ENCODE measurements around the gene TUFM.
"Not testable (repeated sequence)": the region's sequence is repeated elsewhere in the genome, so short reads cannot be mapped to it uniquely, and the experiment has no call there.

Gene TUFM

GRCh38 chr16:28875134-28876018 is 29.2 kb upstream of the TUFM start:
- TF ChIP-seq CTCF (IDR thresholded peaks at IDR 0.05; ENCODE audit: low read depth, low read length), result no peak
- DNase-seq (ENCODE audit: low read depth, low spot score), result no peak
- H3K4me3 ChIP-seq (ENCODE audit: low read depth, low read length), result no peak overlapping the region
- in situ Hi-C loops (cut with HindIII; ENCODE audit: low sequenced_read_pairs), result no loop called here

GRCh38 chr16:28874406-28874805 is 28.3 kb upstream of the TUFM start:
- TF ChIP-seq CTCF (IDR thresholded peaks at IDR 0.05; ENCODE audit: low read depth, low read length), result no peak
- in situ Hi-C loops (cut with HindIII; ENCODE audit: low sequenced_read_pairs), result no loop called here
- no peak overlapping the region for H3K4me3 ChIP-seq (ENCODE audit: low read depth, low read length)
- DNase-seq (ENCODE audit: low read depth, low spot score), result no peak

GRCh38 chr16:28873543-28874201 is 27.5 kb upstream of the TUFM start:
- in situ Hi-C loops (cut with HindIII; ENCODE audit: low sequenced_read_pairs), result no loop called here

GRCh38 chr16:28872952-28873351 is 26.8 kb upstream of the TUFM start:
- H3K4me3 ChIP-seq (ENCODE audit: low read depth, low read length), result no peak overlapping the region
- no peak for TF ChIP-seq CTCF (IDR thresholded peaks at IDR 0.05; ENCODE audit: low read depth, low read length)
- DNase-seq (ENCODE audit: low read depth, low spot score), result no peak
- in situ Hi-C loops (cut with HindIII; ENCODE audit: low sequenced_read_pairs), result no loop called here

More at GRCh38 chr16:28873543-28874201, 27.5 kb upstream of the TUFM start:
- TF ChIP-seq CTCF (IDR thresholded peaks at IDR 0.05; ENCODE audit: low read depth, low read length), result peak; percentile 69
- no peak for DNase-seq (ENCODE audit: low read depth, low spot score)
- no peak overlapping the region for H3K4me3 ChIP-seq (ENCODE audit: low read depth, low read length)

GRCh38 chr16:28869201-28869600 is 23.1 kb upstream of the TUFM start:
- no peak for DNase-seq (ENCODE audit: low read depth, low spot score)
- no peak for TF ChIP-seq CTCF (IDR thresholded peaks at IDR 0.05; ENCODE audit: low read depth, low read length)
- no peak overlapping the region for H3K4me3 ChIP-seq (ENCODE audit: low read depth, low read length)
- in situ Hi-C loops (cut with HindIII; ENCODE audit: low sequenced_read_pairs), result no loop called here

GRCh38 chr16:28867646-28868045 is 21.5 kb upstream of the TUFM start:
- H3K4me3 ChIP-seq (ENCODE audit: low read depth, low read length); in situ Hi-C loops (cut with HindIII; ENCODE audit: low sequenced_read_pairs); DNase-seq (ENCODE audit: low read depth, low spot score): not testable (repeated sequence)

GRCh38 chr16:28867241-28867640 is 21.1 kb upstream of the TUFM start:
- H3K4me3 ChIP-seq (ENCODE audit: low read depth, low read length), result no peak overlapping the region
- in situ Hi-C loops (cut with HindIII; ENCODE audit: low sequenced_read_pairs), result no loop called here
- no peak for TF ChIP-seq CTCF (IDR thresholded peaks at IDR 0.05; ENCODE audit: low read depth, low read length)
- no peak for DNase-seq (ENCODE audit: low read depth, low spot score)

Measured in astrocyte of the spinal cord (primary cell).